Measurements from ENCODE around the gene EFHC1. TPM values are rescaled to one million over a fixed set of nuclear protein-coding genes. Genes with fewer than 3 reads are reported as not detected.

The EFHC1 gene
- total and polyA plus RNA-seq, 2 experiments from 2014 or later = 24.3 to 28.0 TPM

DNA sequence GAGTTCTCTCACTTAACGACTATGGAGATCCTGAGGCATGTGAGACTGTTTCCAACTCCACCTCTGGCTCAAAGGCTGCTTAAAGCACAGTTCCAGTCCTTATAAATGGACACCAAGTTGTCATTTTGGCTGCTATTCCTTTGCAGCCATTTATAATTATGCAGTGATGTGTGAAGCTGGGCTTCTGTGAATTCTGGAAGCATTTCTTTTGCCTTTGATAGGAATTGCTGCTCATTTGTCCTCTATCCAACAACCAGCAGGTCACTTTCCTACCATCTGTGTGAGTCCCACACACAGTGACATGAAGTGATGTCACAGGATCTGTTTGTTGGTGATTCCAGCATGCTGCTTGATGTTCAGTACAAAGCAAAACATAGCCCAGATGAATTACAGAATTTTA, 28.5 kb upstream of the EFHC1 start:
- H3F3A ChIP-seq (replicated peaks; ENCODE audit: low read depth) = no peaks in the 10 kb centered on the region
- Mint-ChIP-seq H3K4me1 (peaks cover 4% of the 10 kb centered on the region; the same call in 2 of the 3 replicates), H3K27me3 (ENCODE audit: insufficient read depth, low read depth, poor library complexity) (no peaks in the 10 kb centered on the region), H3K4me3 (no peak overlapping the region), H3K27ac (no peak overlapping the region), H3K36me3 (ENCODE audit: low read depth) (peaks cover 11% of the 10 kb centered on the region; the same call in 2 of the 3 replicates), H3K9me3 (peaks cover 20% of the 10 kb centered on the region; the same call in 2 of the 3 replicates)
- H3K4me3 ChIP-seq = no peak overlapping the region
- peaks cover 9% of the 10 kb centered on the region; the same call in 1 of the 2 replicates for H3K4me1 ChIP-seq (ENCODE audit: insufficient read depth)
- H3K9me2 ChIP-seq (ENCODE audit: insufficient read depth) = no peaks in the 10 kb centered on the region
- TF ChIP-seq, protein P1, sequence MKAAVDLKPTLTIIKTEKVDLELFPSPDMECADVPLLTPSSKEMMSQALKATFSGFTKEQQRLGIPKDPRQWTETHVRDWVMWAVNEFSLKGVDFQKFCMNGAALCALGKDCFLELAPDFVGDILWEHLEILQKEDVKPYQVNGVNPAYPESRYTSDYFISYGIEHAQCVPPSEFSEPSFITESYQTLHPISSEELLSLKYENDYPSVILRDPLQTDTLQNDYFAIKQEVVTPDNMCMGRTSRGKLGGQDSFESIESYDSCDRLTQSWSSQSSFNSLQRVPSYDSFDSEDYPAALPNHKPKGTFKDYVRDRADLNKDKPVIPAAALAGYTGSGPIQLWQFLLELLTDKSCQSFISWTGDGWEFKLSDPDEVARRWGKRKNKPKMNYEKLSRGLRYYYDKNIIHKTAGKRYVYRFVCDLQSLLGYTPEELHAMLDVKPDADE (IDR thresholded peaks at IDR 0.05) = no peak
- TF ChIP-seq REST (IDR thresholded peaks at IDR 0.05; ENCODE audit: unreplicated experiment) (no peak), CTCF (conservative IDR thresholded peaks at IDR 0.05; ENCODE audit: low read depth in 2 of 2) (no peak), STAT1 (IDR thresholded peaks at IDR 0.05; ENCODE audit: unreplicated experiment) (no peak), NANOG (IDR thresholded peaks at IDR 0.05; ENCODE audit: borderline replicate concordance) (no peak), POLR2AphosphoS5 (IDR thresholded peaks at IDR 0.05; ENCODE audit: low read depth) (no peak), JUNB (IDR thresholded peaks at IDR 0.05; ENCODE audit: unreplicated experiment) (no peak), EZH2phosphoT487 (IDR thresholded peaks at IDR 0.05; ENCODE audit: unreplicated experiment) (no peak), ZNF331 (CRISPR knock-in tag; IDR thresholded peaks at IDR 0.05; ENCODE audit: low read depth) (no peak), EZH2 (IDR thresholded peaks at IDR 0.05; ENCODE audit: low read depth, unreplicated experiment) (no peak), CREB1 (CRISPR knock-in tag; IDR thresholded peaks at IDR 0.05; ENCODE audit: low read depth) (no peak), ZNF114 (CRISPR knock-in tag; IDR thresholded peaks at IDR 0.05) (no peak)
- TF ChIP-seq, protein P2, sequence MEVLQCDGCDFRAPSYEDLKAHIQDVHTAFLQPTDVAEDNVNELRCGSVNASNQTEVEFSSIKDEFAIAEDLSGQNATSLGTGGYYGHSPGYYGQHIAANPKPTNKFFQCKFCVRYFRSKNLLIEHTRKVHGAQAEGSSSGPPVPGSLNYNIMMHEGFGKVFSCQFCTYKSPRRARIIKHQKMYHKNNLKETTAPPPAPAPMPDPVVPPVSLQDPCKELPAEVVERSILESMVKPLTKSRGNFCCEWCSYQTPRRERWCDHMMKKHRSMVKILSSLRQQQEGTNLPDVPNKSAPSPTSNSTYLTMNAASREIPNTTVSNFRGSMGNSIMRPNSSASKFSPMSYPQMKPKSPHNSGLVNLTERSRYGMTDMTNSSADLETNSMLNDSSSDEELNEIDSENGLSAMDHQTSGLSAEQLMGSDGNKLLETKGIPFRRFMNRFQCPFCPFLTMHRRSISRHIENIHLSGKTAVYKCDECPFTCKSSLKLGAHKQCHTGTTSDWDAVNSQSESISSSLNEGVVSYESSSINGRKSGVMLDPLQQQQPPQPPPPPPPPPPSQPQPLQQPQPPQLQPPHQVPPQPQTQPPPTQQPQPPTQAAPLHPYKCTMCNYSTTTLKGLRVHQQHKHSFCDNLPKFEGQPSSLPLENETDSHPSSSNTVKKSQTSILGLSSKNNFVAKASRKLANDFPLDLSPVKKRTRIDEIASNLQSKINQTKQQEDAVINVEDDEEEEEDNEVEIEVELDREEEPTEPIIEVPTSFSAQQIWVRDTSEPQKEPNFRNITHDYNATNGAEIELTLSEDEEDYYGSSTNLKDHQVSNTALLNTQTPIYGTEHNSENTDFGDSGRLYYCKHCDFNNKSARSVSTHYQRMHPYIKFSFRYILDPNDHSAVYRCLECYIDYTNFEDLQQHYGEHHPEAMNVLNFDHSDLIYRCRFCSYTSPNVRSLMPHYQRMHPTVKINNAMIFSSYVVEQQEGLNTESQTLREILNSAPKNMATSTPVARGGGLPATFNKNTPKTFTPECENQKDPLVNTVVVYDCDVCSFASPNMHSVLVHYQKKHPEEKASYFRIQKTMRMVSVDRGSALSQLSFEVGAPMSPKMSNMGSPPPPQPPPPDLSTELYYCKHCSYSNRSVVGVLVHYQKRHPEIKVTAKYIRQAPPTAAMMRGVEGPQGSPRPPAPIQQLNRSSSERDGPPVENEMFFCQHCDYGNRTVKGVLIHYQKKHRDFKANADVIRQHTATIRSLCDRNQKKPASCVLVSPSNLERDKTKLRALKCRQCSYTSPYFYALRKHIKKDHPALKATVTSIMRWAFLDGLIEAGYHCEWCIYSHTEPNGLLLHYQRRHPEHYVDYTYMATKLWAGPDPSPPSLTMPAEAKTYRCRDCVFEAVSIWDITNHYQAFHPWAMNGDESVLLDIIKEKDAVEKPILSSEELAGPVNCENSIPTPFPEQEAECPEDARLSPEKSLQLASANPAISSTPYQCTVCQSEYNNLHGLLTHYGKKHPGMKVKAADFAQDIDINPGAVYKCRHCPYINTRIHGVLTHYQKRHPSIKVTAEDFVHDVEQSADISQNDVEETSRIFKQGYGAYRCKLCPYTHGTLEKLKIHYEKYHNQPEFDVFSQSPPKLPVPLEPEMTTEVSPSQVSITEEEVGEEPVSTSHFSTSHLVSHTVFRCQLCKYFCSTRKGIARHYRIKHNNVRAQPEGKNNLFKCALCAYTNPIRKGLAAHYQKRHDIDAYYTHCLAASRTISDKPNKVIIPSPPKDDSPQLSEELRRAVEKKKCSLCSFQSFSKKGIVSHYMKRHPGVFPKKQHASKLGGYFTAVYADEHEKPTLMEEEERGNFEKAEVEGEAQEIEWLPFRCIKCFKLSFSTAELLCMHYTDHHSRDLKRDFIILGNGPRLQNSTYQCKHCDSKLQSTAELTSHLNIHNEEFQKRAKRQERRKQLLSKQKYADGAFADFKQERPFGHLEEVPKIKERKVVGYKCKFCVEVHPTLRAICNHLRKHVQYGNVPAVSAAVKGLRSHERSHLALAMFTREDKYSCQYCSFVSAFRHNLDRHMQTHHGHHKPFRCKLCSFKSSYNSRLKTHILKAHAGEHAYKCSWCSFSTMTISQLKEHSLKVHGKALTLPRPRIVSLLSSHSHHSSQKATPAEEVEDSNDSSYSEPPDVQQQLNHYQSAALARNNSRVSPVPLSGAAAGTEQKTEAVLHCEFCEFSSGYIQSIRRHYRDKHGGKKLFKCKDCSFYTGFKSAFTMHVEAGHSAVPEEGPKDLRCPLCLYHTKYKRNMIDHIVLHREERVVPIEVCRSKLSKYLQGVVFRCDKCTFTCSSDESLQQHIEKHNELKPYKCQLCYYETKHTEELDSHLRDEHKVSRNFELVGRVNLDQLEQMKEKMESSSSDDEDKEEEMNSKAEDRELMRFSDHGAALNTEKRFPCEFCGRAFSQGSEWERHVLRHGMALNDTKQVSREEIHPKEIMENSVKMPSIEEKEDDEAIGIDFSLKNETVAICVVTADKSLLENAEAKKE (CRISPR knock-in tag; IDR thresholded peaks at IDR 0.05) = no peak
- DNase-seq (ENCODE audit: low spot score) = no peak
- H2AFZ ChIP-seq = no peak overlapping the region
- no peak overlapping the region for H3K27ac ChIP-seq (ENCODE audit: low read depth)
- H3K36me3 ChIP-seq (ENCODE audit: insufficient read depth) = no peaks in the 10 kb centered on the region
- no peaks in the 10 kb centered on the region for H3K79me2 ChIP-seq (replicated peaks; ENCODE audit: insufficient read depth)
- H3K4me2 ChIP-seq = no peak overlapping the region
- no peak for ATAC-seq
- H4K20me1 ChIP-seq (replicated peaks; ENCODE audit: insufficient read depth) = no peaks in the 10 kb centered on the region; the same call in 1 of the 2 replicates
- no peaks in the 10 kb centered on the region for H3K27me3 ChIP-seq (ENCODE audit: insufficient read depth)

All from GM23338 (cell line).